Endothelial cell (in vitro differentiated cells): ENCODE results near the gene TAF4. TPM values are rescaled to one million over a fixed set of nuclear protein-coding genes. Genes with fewer than 3 reads are reported as not detected.

ENCODE experiments used
- DNase-seq: peaks from one replicate; pipeline ENCODE4 v3.0.0; 2021; ENCODE audit warnings: low spot score
- H3K27ac Mint-ChIP-seq: one replicate; pipeline ENCODE4 v1.8.0; 2021; ENCODE audit warnings: mixed read lengths, inconsistent platforms; ENCODE audit not compliant: unreplicated experiment
- H3K27me3 Mint-ChIP-seq: one replicate; pipeline ENCODE4 v1.8.0; 2021; ENCODE audit warnings: mild to moderate bottlenecking, moderate library complexity, mixed read lengths, inconsistent platforms; ENCODE audit not compliant: unreplicated experiment
- H3K36me3 Mint-ChIP-seq: one replicate; pipeline ENCODE4 v1.8.0; 2021; ENCODE audit warnings: mild to moderate bottlenecking, low read depth, mixed read lengths, inconsistent platforms; ENCODE audit not compliant: unreplicated experiment
- H3K4me1 Mint-ChIP-seq: one replicate; pipeline ENCODE4 v1.8.0; 2021; ENCODE audit warnings: mild to moderate bottlenecking, mixed read lengths, inconsistent platforms; ENCODE audit not compliant: unreplicated experiment
- H3K4me3 Mint-ChIP-seq: one replicate; pipeline ENCODE4 v1.8.0; 2021; ENCODE audit warnings: mild to moderate bottlenecking, mixed read lengths, inconsistent platforms; ENCODE audit not compliant: unreplicated experiment
- H3K9me3 Mint-ChIP-seq: one replicate; pipeline ENCODE4 v1.8.0; 2021; ENCODE audit warnings: mixed read lengths, inconsistent platforms; ENCODE audit not compliant: unreplicated experiment
- total RNA-seq: library from RNA; stranded (reverse); fragmentation: NEBNext Ultra II Directional; extraction: Animal tissue kit (Norgen Biotek cat#: 25700); gene quantifications from one replicate; pipeline ENCODE4 v1.2.1, GENCODE V29; 2021; ENCODE audit not compliant: unreplicated experiment
- TF ChIP-seq, protein P1 (sequence below): fragments of 200-600 bp; sonication (generic); IDR thresholded peaks from one replicate; pipeline ENCODE4 v1.5.0; 2021; ENCODE audit warnings: antibody characterized with exemption; ENCODE audit not compliant: unreplicated experiment

TAF4 gene
- total RNA-seq, 1 donor from 2014 or later, result 14.2 TPM

GRCh38 chr20:61927193-61927825, 138.4 kb downstream of the TAF4 start:
- no peaks in the 10 kb centered on the region for H3K9me3 Mint-ChIP-seq
- no peaks in the 10 kb centered on the region for H3K4me1 Mint-ChIP-seq
- no peak overlapping the region for H3K27ac Mint-ChIP-seq
- H3K36me3 Mint-ChIP-seq, result no peaks in the 10 kb centered on the region
- no peak overlapping the region for H3K4me3 Mint-ChIP-seq
- TF ChIP-seq, protein P1, sequence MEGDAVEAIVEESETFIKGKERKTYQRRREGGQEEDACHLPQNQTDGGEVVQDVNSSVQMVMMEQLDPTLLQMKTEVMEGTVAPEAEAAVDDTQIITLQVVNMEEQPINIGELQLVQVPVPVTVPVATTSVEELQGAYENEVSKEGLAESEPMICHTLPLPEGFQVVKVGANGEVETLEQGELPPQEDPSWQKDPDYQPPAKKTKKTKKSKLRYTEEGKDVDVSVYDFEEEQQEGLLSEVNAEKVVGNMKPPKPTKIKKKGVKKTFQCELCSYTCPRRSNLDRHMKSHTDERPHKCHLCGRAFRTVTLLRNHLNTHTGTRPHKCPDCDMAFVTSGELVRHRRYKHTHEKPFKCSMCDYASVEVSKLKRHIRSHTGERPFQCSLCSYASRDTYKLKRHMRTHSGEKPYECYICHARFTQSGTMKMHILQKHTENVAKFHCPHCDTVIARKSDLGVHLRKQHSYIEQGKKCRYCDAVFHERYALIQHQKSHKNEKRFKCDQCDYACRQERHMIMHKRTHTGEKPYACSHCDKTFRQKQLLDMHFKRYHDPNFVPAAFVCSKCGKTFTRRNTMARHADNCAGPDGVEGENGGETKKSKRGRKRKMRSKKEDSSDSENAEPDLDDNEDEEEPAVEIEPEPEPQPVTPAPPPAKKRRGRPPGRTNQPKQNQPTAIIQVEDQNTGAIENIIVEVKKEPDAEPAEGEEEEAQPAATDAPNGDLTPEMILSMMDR, result no peak
- DNase-seq, result no peak
- peaks cover 10% of the 10 kb centered on the region for H3K27me3 Mint-ChIP-seq

- Mint-ChIP-seq H3K4me3 (no peak overlapping the region), H3K4me1 (no peaks in the 10 kb centered on the region), H3K9me3 (no peaks in the 10 kb centered on the region), H3K36me3 (no peaks in the 10 kb centered on the region), H3K27me3 (peaks cover 8% of the 10 kb centered on the region), H3K27ac (peak overlapping the region; percentile 13)
- no peak for DNase-seq
- TF ChIP-seq, protein P1, result no peak
These were observed 138.9 kb downstream of the TAF4 start for GRCh38 chr20:61926796-61927192.

GRCh38 chr20:61926253-61926613, 139.4 kb downstream of the TAF4 start:
- H3K4me3 Mint-ChIP-seq, result no peak overlapping the region
- no peaks in the 10 kb centered on the region for H3K4me1 Mint-ChIP-seq
- no peak overlapping the region for H3K27ac Mint-ChIP-seq
- no peaks in the 10 kb centered on the region for H3K36me3 Mint-ChIP-seq
- TF ChIP-seq, protein P1, result no peak
- H3K27me3 Mint-ChIP-seq, result peaks cover 9% of the 10 kb centered on the region
- DNase-seq, result no peak
- H3K9me3 Mint-ChIP-seq, result no peaks in the 10 kb centered on the region

GRCh38 chr20:61925555-61926252, 140.0 kb downstream of the TAF4 start:
- H3K4me3 Mint-ChIP-seq, result no peak overlapping the region
- TF ChIP-seq, protein P1, result no peak
- peaks cover 10% of the 10 kb centered on the region for H3K27me3 Mint-ChIP-seq
- H3K4me1 Mint-ChIP-seq, result no peaks in the 10 kb centered on the region
- DNase-seq, result no peak
- H3K9me3 Mint-ChIP-seq, result no peaks in the 10 kb centered on the region
- H3K36me3 Mint-ChIP-seq, result no peaks in the 10 kb centered on the region
- H3K27ac Mint-ChIP-seq, result no peak overlapping the region

DNA sequence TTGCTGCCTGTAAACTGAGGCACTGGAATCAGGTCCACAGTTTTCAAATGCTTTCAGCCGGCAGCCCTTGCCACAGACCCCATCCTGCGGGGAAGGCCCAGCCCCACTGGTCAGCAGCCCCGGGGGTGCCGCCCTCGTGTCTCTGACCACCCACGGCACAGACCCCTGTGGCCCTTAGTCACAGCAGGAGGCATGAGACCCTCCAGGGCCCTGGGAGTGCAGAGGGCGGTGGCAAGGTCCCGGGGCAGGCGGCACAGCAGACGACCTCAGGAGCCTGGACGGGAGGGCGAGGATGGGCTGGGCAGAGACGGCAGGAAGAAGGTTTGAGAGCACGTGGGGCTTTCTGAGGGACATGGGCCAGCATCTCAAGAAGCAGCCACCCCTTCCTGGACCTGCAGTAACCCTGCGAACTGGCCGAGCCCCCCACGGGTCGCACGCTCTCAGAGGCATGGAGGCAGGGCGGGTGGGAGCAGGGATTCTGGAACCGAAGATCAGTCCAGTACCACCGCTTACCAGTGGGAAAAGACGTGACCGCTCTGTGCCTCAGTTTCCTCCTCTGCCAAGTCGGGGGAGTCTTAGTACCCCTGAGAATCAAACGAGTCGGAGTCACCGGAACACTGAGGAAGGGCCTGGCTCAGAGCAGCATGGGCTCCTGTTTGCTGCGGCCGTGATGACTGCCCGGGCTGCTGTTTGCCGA, 140.7 kb downstream of the TAF4 start:
- Mint-ChIP-seq H3K27me3 (peaks cover 10% of the 10 kb centered on the region), H3K4me3 (no peak overlapping the region), H3K27ac (no peak overlapping the region), H3K9me3 (no peaks in the 10 kb centered on the region), H3K36me3 (no peaks in the 10 kb centered on the region), H3K4me1 (no peaks in the 10 kb centered on the region)
- TF ChIP-seq, protein P1, result no peak
- no peak for DNase-seq
